SK-N-SH treated with all-trans-retinoic acid at 6 μM for 48 hours (cell line): ENCODE data around the gene DND1.

Experiments
- ARNTL ChIP-seq: fragments of 450-650 bp; formaldehyde crosslinking; IDR thresholded peaks from 2 replicates; pipeline ENCODE4 v1.5.0; 2020; ENCODE audit warnings: low read depth, mild to moderate bottlenecking, moderate library complexity, borderline replicate concordance
- BACH2 ChIP-seq: fragments of 250-450 bp; sonication (Bioruptor Pico); IDR thresholded peaks from 2 replicates; pipeline ENCODE4 v1.9.0; 2021; ENCODE audit warnings: mild to moderate bottlenecking, borderline replicate concordance
- CREB5 ChIP-seq: fragments of 250-450 bp; sonication (Bioruptor Pico); IDR thresholded peaks from 2 replicates; pipeline ENCODE4 v1.5.1; 2020; ENCODE audit warnings: low read depth, mild to moderate bottlenecking, moderate library complexity
- CSDC2 ChIP-seq: fragments of 250-450 bp; sonication (Bioruptor Pico); IDR thresholded peaks from 2 replicates; pipeline ENCODE4 v1.5.0; 2020; ENCODE audit warnings: mild to moderate bottlenecking, moderate library complexity
- PPARA ChIP-seq: fragments of 250-450 bp; sonication (Bioruptor Pico); IDR thresholded peaks from 2 replicates; pipeline ENCODE4 v1.5.0; 2020; ENCODE audit warnings: mild to moderate bottlenecking, borderline replicate concordance
- SNAI2 ChIP-seq: fragments of 250-450 bp; sonication (Bioruptor Pico); IDR thresholded peaks from 2 replicates; pipeline ENCODE4 v1.5.0; 2020; ENCODE audit warnings: mild to moderate bottlenecking, moderate library complexity
- TF ChIP-seq, protein P1 (sequence below): fragments of 250-450 bp; sonication (Bioruptor Pico); IDR thresholded peaks from 2 replicates; pipeline ENCODE4 v1.5.0; 2020; ENCODE audit warnings: mild to moderate bottlenecking, moderate library complexity
- TF ChIP-seq, protein P2 (sequence below): fragments of 250-450 bp; sonication (Bioruptor Pico); IDR thresholded peaks from 2 replicates; pipeline ENCODE4 v1.5.1; 2021; ENCODE audit warnings: mild to moderate bottlenecking, moderate library complexity

- TF ChIP-seq, protein P1, sequence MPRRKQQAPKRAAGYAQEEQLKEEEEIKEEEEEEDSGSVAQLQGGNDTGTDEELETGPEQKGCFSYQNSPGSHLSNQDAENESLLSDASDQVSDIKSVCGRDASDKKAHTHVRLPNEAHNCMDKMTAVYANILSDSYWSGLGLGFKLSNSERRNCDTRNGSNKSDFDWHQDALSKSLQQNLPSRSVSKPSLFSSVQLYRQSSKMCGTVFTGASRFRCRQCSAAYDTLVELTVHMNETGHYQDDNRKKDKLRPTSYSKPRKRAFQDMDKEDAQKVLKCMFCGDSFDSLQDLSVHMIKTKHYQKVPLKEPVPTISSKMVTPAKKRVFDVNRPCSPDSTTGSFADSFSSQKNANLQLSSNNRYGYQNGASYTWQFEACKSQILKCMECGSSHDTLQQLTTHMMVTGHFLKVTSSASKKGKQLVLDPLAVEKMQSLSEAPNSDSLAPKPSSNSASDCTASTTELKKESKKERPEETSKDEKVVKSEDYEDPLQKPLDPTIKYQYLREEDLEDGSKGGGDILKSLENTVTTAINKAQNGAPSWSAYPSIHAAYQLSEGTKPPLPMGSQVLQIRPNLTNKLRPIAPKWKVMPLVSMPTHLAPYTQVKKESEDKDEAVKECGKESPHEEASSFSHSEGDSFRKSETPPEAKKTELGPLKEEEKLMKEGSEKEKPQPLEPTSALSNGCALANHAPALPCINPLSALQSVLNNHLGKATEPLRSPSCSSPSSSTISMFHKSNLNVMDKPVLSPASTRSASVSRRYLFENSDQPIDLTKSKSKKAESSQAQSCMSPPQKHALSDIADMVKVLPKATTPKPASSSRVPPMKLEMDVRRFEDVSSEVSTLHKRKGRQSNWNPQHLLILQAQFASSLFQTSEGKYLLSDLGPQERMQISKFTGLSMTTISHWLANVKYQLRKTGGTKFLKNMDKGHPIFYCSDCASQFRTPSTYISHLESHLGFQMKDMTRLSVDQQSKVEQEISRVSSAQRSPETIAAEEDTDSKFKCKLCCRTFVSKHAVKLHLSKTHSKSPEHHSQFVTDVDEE (CRISPR knock-in tag) = no peak
- TF ChIP-seq ARNTL (CRISPR knock-in tag) (no peak), CSDC2 (CRISPR knock-in tag) (no peak), PPARA (CRISPR knock-in tag) (no peak), BACH2 (CRISPR knock-in tag) (no peak), SNAI2 (no peak), CREB5 (CRISPR knock-in tag) (no peak)
- TF ChIP-seq, protein P2, sequence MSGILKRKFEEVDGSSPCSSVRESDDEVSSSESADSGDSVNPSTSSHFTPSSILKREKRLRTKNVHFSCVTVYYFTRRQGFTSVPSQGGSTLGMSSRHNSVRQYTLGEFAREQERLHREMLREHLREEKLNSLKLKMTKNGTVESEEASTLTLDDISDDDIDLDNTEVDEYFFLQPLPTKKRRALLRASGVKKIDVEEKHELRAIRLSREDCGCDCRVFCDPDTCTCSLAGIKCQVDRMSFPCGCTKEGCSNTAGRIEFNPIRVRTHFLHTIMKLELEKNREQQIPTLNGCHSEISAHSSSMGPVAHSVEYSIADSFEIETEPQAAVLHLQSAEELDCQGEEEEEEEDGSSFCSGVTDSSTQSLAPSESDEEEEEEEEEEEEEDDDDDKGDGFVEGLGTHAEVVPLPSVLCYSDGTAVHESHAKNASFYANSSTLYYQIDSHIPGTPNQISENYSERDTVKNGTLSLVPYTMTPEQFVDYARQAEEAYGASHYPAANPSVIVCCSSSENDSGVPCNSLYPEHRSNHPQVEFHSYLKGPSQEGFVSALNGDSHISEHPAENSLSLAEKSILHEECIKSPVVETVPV (CRISPR knock-in tag) = no peak
These were observed 1.3 kb upstream of the DND1 start for GRCh38 chr5:140674629-140675028.
